HepG2 (cell line): ENCODE results near the gene KBTBD3. TPM values are rescaled to one million over a fixed set of nuclear protein-coding genes. Genes with fewer than 3 reads are reported as not detected.

ENCODE experiments used
- AHR ChIP-seq: IDR thresholded peaks from 2 replicates; pipeline ENCODE4 v1.6.1; 2018; ENCODE audit warnings: missing genetic modification reagents, missing compliant biosample characterization
- CEBPB ChIP-seq: IDR thresholded peaks from 2 replicates; pipeline ENCODE4 v1.6.1; 2011; ENCODE audit warnings: low read depth, low read length, improper control_type of control experiment, borderline replicate concordance
- CREB1 ChIP-seq, 2 experiments: fragments of 450-650 bp in 1 of 2; IDR thresholded peaks; 2 replicates each; pipeline ENCODE4 v1.6.1; 2016 to 2017; ENCODE audit warnings: control low read depth in 1 of 2, mild to moderate bottlenecking in 1 of 2, missing compliant biosample characterization in 1 of 2, missing genetic modification characterization in 1 of 2
- JDP2 ChIP-seq: sonication (generic); formaldehyde crosslinking; IDR thresholded peaks from 2 replicates; pipeline ENCODE4 v1.8.1; 2022; ENCODE audit warnings: missing genetic modification reagents, borderline replicate concordance
- JUN ChIP-seq: sonication (generic); formaldehyde crosslinking; IDR thresholded peaks from 2 replicates; pipeline ENCODE4 v1.4.0; 2020; ENCODE audit warnings: mild to moderate bottlenecking, missing genetic modification reagents
- KLF16 ChIP-seq, 2 experiments: sonication (generic) in 1 of 2; formaldehyde crosslinking in 1 of 2; IDR thresholded peaks; 2 replicates each; pipeline versions ENCODE4 v1.6.1 to v1.8.0; 2016 to 2023; ENCODE audit warnings: missing genetic modification reagents in 2 of 2, missing compliant biosample characterization in 1 of 2
- MAFF ChIP-seq: IDR thresholded peaks from 2 replicates; pipeline ENCODE4 v1.6.1; 2011; ENCODE audit warnings: low read depth, low read length, improper control_type of control experiment
- MEIS2 ChIP-seq: sonication (generic); formaldehyde crosslinking; IDR thresholded peaks from 2 replicates; pipeline ENCODE4 v1.9.0; 2021; ENCODE audit warnings: mild to moderate bottlenecking, missing genetic modification reagents
- MIER3 ChIP-seq: IDR thresholded peaks from 2 replicates; pipeline ENCODE4 v1.6.1; 2016; ENCODE audit warnings: missing compliant biosample characterization, borderline replicate concordance
- MTERF4 ChIP-seq: sonication (generic); formaldehyde crosslinking; IDR thresholded peaks from 2 replicates; pipeline ENCODE4 v1.8.0; 2023; ENCODE audit warnings: mild to moderate bottlenecking, missing genetic modification reagents
- NKX3-1 ChIP-seq: sonication (generic); formaldehyde crosslinking; IDR thresholded peaks from 2 replicates; pipeline ENCODE4 v1.5.0; 2020; ENCODE audit warnings: missing genetic modification reagents
- RAD21 ChIP-seq: fragments of 450-650 bp; formaldehyde crosslinking; IDR thresholded peaks from 2 replicates; pipeline ENCODE4 v1.5.0; 2020; ENCODE audit warnings: mild to moderate bottlenecking
- RERE ChIP-seq: IDR thresholded peaks from 2 replicates; pipeline ENCODE4 v1.6.1; 2016; ENCODE audit warnings: low read depth, missing genetic modification reagents, missing compliant biosample characterization
- THAP8 ChIP-seq: sonication (generic); formaldehyde crosslinking; IDR thresholded peaks from 2 replicates; pipeline ENCODE4 v1.5.1; 2020; ENCODE audit warnings: missing genetic modification reagents, mild to moderate bottlenecking, borderline replicate concordance
- ZNF30 ChIP-seq: sonication (generic); formaldehyde crosslinking; IDR thresholded peaks from 2 replicates; pipeline ENCODE4 v1.5.0; 2020; ENCODE audit warnings: mild to moderate bottlenecking, missing genetic modification reagents
- ZNF317 ChIP-seq: sonication (generic); formaldehyde crosslinking; IDR thresholded peaks from 2 replicates; pipeline ENCODE4 v1.5.0; 2020; ENCODE audit warnings: mild to moderate bottlenecking, missing genetic modification reagents
- polyA plus RNA-seq, 8 experiments: library from polyadenylated mRNA; depleted of rRNA in 3 of 8; stranded (reverse) in 7 of 8; unstranded in 1 of 8; fragments of >200 nt; fragmentation: Illumina TruSeq in 4 of 8; extraction: Trizol in 4 of 8; gene quantifications; 2 replicates each; pipeline versions ENCODE4 v1.2.1 to v1.2.3, GENCODE V29; 2011 to 2016; ENCODE audit warnings: low read depth in 4 of 8, missing spikeins in 1 of 8, mixed read lengths in 1 of 8; ENCODE audit not compliant: insufficient read depth in 1 of 8
- total RNA-seq, 5 experiments: library from RNA; depleted of rRNA; stranded (reverse); fragments of >200 nt; fragmentation: Illumina TruSeq; extraction: Trizol; gene quantifications; 2 replicates each; pipeline ENCODE4 v1.2.3, GENCODE V29; 2016; ENCODE audit warnings: low read depth in 1 of 5

Gene KBTBD3
- total and polyA plus RNA-seq, 2 of the 13 experiments (the other 11 are each of a cell fraction or from before 2014, with no cell fraction given) = 1.8 to 7.4 TPM

- TF ChIP-seq MEIS2 (CRISPR knock-in tag) = 0 out of 2 replicates have a peak, but pooled peaks have one; percentile 76
- TF ChIP-seq MAFF = no peak
- TF ChIP-seq CREB1 (IDR thresholded peaks at IDR 0.05) = peak; percentile 89
- peak; percentile 85 for TF ChIP-seq CREB1 (CRISPR knock-in tag; IDR thresholded peaks at IDR 0.05)
- no peak for TF ChIP-seq THAP8 (CRISPR knock-in tag)
- no peak for TF ChIP-seq ZNF30 (CRISPR knock-in tag)
- TF ChIP-seq AHR = peak; percentile 89; the same call in 1 of the 2 replicates
- peak; percentile 27; the same call in 1 of the 2 replicates for TF ChIP-seq RAD21 (CRISPR knock-in tag)
- TF ChIP-seq JDP2 = no peak
- TF ChIP-seq MTERF4 (CRISPR knock-in tag) = peak; percentile 58
- TF ChIP-seq CEBPB = peak; percentile 67
- 0 out of 2 replicates have a peak, but pooled peaks have one; percentile 24 for TF ChIP-seq JUN (CRISPR knock-in tag)
- no peak for TF ChIP-seq NKX3-1 (CRISPR knock-in tag)
- TF ChIP-seq MIER3 = no peak
- TF ChIP-seq ZNF317 (CRISPR knock-in tag) = no peak
- no peak for TF ChIP-seq RERE
- TF ChIP-seq KLF16 (CRISPR knock-in tag; IDR thresholded peaks at IDR 0.05) = no peak; a peak in 1 of 4 replicates
These were observed at the start of gene KBTBD3 (continued) for GRCh38 chr11:106076919-106077608.
